MM.1S (cell line): ENCODE data around the gene FNDC1.

Experiments used
- DNase-seq: peaks from one replicate; pipeline ENCODE4 v3.0.0-alpha.2; 2015
- H2AFZ ChIP-seq: fragments of 300-600 bp; sonication (generic); 2 replicates; pipeline ENCODE4 v1.6.0; 2016; ENCODE audit warnings: antibody characterized with exemption, low read length
- H3F3A ChIP-seq: fragments of 300-600 bp; sonication (generic); 2 replicates; pipeline ENCODE4 v1.6.1; 2016; ENCODE audit warnings: mild to moderate bottlenecking, antibody characterized with exemption, low read length, moderate library complexity, mixed read lengths; ENCODE audit not compliant: insufficient read depth
- H3K27ac ChIP-seq: fragments of 300-600 bp; sonication (generic); 2 replicates; pipeline ENCODE4 v1.5.1; 2016; ENCODE audit warnings: mild to moderate bottlenecking, low read length
- H3K27me3 ChIP-seq: fragments of 300-600 bp; sonication (generic); replicated peaks from 2 replicates; pipeline ENCODE4 v1.6.0; 2016; ENCODE audit warnings: low read length; ENCODE audit not compliant: insufficient read depth
- H3K36me3 ChIP-seq: fragments of 300-600 bp; sonication (generic); replicated peaks from 2 replicates; pipeline ENCODE4 v1.6.1; 2016; ENCODE audit warnings: mild to moderate bottlenecking, low read length, mixed read lengths; ENCODE audit not compliant: insufficient read depth
- H3K4me1 ChIP-seq: fragments of 300-600 bp; sonication (generic); 2 replicates; pipeline ENCODE4 v1.6.1; 2016; ENCODE audit warnings: low read length, mixed read lengths
- H3K4me2 ChIP-seq: fragments of 300-600 bp; sonication (generic); 2 replicates; pipeline ENCODE4 v1.6.0; 2016; ENCODE audit warnings: low read depth, low read length
- H3K4me3 ChIP-seq: fragments of 300-600 bp; sonication (generic); 2 replicates; pipeline ENCODE4 v1.5.1; 2016; ENCODE audit warnings: low read length, mixed read lengths
- H3K79me2 ChIP-seq: fragments of 300-600 bp; sonication (generic); 2 replicates; pipeline ENCODE4 v1.6.1; 2016; ENCODE audit warnings: mixed run types, low read length, mixed read lengths
- H3K9ac ChIP-seq: fragments of 300-600 bp; sonication (generic); 2 replicates; pipeline ENCODE4 v1.6.1; 2016; ENCODE audit warnings: low read length, mixed read lengths
- H3K9me2 ChIP-seq: fragments of 300-600 bp; sonication (generic); replicated peaks from 2 replicates; pipeline ENCODE4 v1.6.1; 2016; ENCODE audit warnings: mild to moderate bottlenecking, low read length, mixed read lengths; ENCODE audit not compliant: insufficient read depth
- H3K9me3 ChIP-seq: fragments of 300-600 bp; sonication (generic); replicated peaks from 2 replicates; pipeline ENCODE4 v1.6.1; 2016; ENCODE audit warnings: mild to moderate bottlenecking, low read length, mixed read lengths; ENCODE audit not compliant: insufficient read depth
- H4K20me1 ChIP-seq: fragments of 300-600 bp; sonication (generic); 2 replicates; pipeline ENCODE4 v1.6.1; 2016; ENCODE audit warnings: mild to moderate bottlenecking, low read length, moderate library complexity, mixed read lengths; ENCODE audit not compliant: insufficient read depth
- EZH2 ChIP-seq: fragments of 300-600 bp; sonication (generic); optimal IDR thresholded peaks from 2 replicates; pipeline ENCODE3; 2017; ENCODE audit warnings: low read depth, mild to moderate bottlenecking, antibody characterized with exemption, low read length, mixed read lengths
- EZH2phosphoT487 ChIP-seq: fragments of 300-600 bp; sonication (generic); IDR thresholded peaks from 2 replicates; pipeline ENCODE4 v1.6.1; 2018; ENCODE audit warnings: antibody characterized with exemption, low read length
- TF ChIP-seq, protein P1 (sequence below): fragments of 300-600 bp; sonication (generic); IDR thresholded peaks from 2 replicates; pipeline ENCODE4 v1.5.1; 2016; ENCODE audit warnings: antibody characterized with exemption, low read length, mixed read lengths

The FNDC1 gene

DNA sequence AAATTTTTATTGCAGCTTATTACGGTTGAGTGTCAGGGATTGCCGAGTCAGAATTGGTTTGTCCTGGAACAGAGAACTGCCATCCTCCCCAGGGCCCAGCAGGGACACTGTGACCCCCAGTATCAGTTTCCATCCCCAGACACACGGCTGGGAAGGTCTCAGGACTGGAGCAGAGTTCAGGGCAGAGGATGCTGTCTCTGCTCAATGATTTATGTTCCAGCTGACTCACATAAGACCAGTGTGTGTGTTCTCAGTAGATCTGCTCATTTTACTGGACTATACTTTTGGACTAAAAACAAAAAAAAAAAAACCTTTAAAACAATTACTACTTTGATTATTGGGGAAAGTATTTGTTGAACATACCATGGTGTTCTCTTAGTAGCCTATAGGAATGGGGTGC, 44.2 kb downstream of the FNDC1 start:
- H4K20me1 ChIP-seq = no peaks in the 10 kb centered on the region
- H2AFZ ChIP-seq = no peak overlapping the region
- H3K36me3 ChIP-seq = no peaks in the 10 kb centered on the region
- TF ChIP-seq EZH2phosphoT487 = no peak
- TF ChIP-seq, protein P1, sequence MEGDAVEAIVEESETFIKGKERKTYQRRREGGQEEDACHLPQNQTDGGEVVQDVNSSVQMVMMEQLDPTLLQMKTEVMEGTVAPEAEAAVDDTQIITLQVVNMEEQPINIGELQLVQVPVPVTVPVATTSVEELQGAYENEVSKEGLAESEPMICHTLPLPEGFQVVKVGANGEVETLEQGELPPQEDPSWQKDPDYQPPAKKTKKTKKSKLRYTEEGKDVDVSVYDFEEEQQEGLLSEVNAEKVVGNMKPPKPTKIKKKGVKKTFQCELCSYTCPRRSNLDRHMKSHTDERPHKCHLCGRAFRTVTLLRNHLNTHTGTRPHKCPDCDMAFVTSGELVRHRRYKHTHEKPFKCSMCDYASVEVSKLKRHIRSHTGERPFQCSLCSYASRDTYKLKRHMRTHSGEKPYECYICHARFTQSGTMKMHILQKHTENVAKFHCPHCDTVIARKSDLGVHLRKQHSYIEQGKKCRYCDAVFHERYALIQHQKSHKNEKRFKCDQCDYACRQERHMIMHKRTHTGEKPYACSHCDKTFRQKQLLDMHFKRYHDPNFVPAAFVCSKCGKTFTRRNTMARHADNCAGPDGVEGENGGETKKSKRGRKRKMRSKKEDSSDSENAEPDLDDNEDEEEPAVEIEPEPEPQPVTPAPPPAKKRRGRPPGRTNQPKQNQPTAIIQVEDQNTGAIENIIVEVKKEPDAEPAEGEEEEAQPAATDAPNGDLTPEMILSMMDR = no peak
- TF ChIP-seq EZH2 = no peak
- H3K27ac ChIP-seq = no peak overlapping the region
- H3F3A ChIP-seq = no peaks in the 10 kb centered on the region
- H3K9me3 ChIP-seq = no peaks in the 10 kb centered on the region
- no peak overlapping the region for H3K4me3 ChIP-seq
- H3K4me2 ChIP-seq = no peak overlapping the region
- H3K4me1 ChIP-seq = no peaks in the 10 kb centered on the region
- no peaks in the 10 kb centered on the region for H3K27me3 ChIP-seq
- no peak for DNase-seq
- no peaks in the 10 kb centered on the region for H3K79me2 ChIP-seq
- no peaks in the 10 kb centered on the region for H3K9me2 ChIP-seq
- no peak overlapping the region for H3K9ac ChIP-seq

DNA sequence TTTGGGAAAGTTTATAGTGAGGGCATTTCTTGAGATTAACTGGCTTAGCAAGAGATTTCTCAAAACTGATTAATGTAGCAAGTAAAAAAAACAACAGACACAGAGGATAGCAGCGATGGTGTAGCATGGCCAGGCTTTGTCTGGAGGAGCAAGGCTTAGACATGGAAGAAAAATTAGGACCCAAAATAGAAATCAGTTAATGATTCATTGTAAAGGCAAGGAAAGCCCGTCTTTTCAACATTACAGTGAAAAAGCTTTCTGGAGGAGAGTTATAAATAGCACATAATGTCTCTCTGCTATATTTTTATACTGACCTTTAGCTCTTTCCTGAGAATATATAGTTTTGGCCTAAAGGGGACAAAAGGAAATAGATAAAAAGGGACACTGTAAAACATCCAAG, 45.1 kb downstream of the FNDC1 start:
- Histone ChIP-seq H3K27ac (no peak overlapping the region), H3K9me3 (no peaks in the 10 kb centered on the region), H3K4me1 (no peaks in the 10 kb centered on the region), H2AFZ (no peak overlapping the region), H3K4me2 (no peak overlapping the region), H3K36me3 (no peaks in the 10 kb centered on the region), H3K9me2 (no peaks in the 10 kb centered on the region), H3K79me2 (no peaks in the 10 kb centered on the region), H4K20me1 (no peaks in the 10 kb centered on the region), H3K9ac (no peak overlapping the region), H3K27me3 (no peaks in the 10 kb centered on the region), H3F3A (no peaks in the 10 kb centered on the region), H3K4me3 (no peak overlapping the region)
- no peak for DNase-seq
- TF ChIP-seq EZH2phosphoT487 (no peak), EZH2 (no peak)
- TF ChIP-seq, protein P1 = no peak

- Histone ChIP-seq H3K4me2 (no peak overlapping the region), H3K79me2 (no peaks in the 10 kb centered on the region), H3K4me1 (no peaks in the 10 kb centered on the region), H3K9ac (no peak overlapping the region), H3K9me2 (no peaks in the 10 kb centered on the region), H3K4me3 (no peak overlapping the region), H3K27ac (no peak overlapping the region), H3K27me3 (no peaks in the 10 kb centered on the region), H3K9me3 (no peaks in the 10 kb centered on the region), H3K36me3 (no peaks in the 10 kb centered on the region), H3F3A (no peaks in the 10 kb centered on the region), H4K20me1 (no peaks in the 10 kb centered on the region), H2AFZ (no peak overlapping the region)
- TF ChIP-seq, protein P1 = no peak
- TF ChIP-seq EZH2phosphoT487 (no peak), EZH2 (no peak)
- DNase-seq = no peak
Measured at GRCh38 chr6:159217595-159218275, 48.5 kb downstream of the FNDC1 start.
